Head of caudate nucleus (tissue), 42 donors: ENCODE results near the gene SERP1.
A peak's percentile ranks its signal among the peaks of the same experiment; 100 is the strongest.

Experiments used
- DNase-seq, 42 donors: peaks; one replicate each; pipeline versions ENCODE4 v3.0.0 to v3.0.0-alpha.2; 2020 to 2021; ENCODE audit warnings: mixed read lengths in 7 of 42
- intact Hi-C: fragments of 100-400 bp; cut with DNase I; formaldehyde crosslinking; loops from one replicate; pipeline ENCODE4 v1.15.0; 2022

Gene SERP1

DNA sequence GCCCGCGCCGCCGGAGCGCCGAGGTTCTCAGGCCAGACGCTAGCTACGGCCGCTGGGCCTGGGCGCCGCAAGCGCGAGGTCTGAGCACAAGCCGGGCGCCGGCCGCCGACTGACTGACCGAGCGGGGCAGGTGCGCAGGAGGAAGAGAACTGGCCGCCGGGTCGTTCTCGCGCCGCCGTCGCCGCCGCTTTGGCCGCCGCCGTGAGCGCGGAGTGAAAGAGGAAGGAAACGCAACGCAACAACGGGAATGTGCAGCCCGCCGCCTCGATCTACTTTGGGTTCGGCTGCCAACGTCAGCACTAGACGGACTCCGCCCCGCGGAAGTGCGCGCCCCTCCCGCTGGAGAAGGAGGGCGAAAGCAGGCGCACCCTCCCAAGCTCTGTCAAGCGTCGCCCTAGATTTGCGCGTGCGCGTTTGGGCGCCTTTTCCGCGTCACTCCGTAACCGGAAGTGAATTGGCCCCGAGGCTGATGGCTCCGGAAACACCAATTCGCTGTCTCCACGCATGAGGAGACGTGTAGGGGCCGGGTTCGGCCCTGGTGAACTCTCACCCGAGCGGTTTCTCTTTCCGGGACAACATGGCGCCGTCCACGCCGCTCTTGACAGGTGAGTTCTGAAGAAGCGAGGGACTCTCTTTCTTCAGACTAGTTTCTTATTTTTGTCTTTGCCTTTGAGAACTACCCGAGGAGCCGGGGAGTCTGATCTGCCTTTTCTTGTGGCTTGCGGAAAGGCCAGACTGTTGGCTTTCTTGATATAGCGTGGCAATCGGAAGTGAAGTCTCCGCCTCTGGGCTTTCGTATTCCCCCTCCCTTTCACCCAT lies at the start of gene SERP1, which contains the start of gene EIF2A:
Gene SERP1 (minus strand): TSS at position 271 of the 819 bp plus-strand sequence. CDS start 361 bp downstream, outside the sequence.
Gene EIF2A (plus strand): TSS at position 562 of the 819 bp plus-strand sequence. CDS start 16 bp downstream, at position 578.
- DNase-seq = peak; percentile 97 to 100 (median 99)
- intact Hi-C loops = loop anchor here (1.0 to 5.0 kb wide), 3 partner anchors 57 to 216 kb away; partner anchors contain the start of genes SELENOT, SIAH2 and TSC22D2

DNA sequence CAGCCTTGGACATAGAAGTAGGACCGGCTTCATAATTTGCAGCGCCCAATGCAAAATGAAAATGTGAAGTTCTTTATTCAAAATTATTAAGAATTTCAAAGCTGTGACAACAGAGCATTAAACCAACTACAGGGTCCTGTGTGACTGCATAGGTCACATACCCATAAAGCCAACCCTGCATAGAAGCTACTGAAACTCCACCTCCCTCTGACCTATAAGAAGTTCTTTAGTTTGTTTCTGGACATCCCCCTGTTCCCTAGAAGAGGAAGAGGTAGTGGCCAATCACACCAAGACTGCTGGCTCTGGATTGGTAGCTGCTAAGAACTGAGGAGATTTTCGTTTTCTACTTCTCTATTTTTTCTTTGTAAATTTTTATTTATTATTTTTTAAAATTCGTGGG lies 47.9 kb upstream of the SERP1 start:
- intact Hi-C loops = no loop called here
- no peak for DNase-seq

DNA sequence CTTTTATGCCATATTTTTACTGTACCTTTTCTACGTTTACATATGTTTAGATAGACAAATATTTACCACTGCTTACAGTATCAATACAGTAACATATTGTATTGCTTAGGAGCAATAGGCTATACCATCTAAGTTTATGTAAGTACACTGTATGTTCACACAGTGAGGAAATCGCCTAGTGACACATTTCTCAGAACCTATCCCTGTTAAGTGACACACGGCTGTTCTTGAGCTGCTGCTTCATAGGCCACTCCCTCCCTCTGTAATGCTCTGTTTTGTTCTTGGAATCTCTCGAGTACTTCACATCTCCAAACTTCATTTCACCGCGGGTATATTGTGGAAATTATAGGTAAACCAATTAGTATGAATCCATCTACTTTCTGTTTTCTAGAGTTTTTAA lies 43.5 kb upstream of the SERP1 start:
- DNase-seq = no peak
- intact Hi-C loops = no loop called here

DNA sequence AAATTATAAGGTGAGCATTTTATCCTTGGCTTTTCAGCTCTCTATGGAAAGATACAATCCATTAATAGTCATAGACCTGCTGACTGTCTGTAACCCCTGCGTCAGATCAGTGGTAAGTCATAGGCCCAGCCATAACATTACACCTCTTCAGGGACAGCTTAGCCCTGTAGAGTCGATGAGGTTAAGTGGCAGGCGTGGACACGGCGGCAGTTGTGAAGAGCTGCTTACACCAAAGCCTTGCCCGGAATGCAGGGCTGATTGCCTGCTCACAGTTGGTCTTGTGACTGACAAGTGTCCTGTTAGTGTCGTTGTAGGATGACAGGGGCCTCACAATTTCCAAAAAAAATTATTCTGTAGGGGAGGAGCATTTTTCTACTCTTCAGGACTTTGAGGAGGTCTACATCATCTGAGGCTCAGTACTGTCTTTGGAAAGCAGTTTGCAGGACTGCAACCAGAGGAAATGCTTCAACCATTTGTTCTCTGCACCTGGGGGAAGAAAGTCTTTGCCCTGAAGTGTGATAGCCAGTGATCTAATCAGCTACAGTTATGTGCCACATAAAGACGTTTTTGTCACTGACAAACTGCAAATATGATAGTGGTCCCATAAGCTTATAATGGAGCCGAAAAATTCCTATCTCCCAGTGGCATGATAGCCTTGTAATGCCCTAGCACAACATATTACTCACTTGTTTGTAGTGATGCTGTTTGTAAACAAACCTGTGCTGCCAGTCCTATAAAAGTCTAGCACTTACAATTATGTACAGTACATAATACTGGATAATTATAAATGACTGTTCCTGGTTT lies 41.9 kb upstream of the SERP1 start:
- no peak for DNase-seq
- intact Hi-C loops = no loop called here

DNA sequence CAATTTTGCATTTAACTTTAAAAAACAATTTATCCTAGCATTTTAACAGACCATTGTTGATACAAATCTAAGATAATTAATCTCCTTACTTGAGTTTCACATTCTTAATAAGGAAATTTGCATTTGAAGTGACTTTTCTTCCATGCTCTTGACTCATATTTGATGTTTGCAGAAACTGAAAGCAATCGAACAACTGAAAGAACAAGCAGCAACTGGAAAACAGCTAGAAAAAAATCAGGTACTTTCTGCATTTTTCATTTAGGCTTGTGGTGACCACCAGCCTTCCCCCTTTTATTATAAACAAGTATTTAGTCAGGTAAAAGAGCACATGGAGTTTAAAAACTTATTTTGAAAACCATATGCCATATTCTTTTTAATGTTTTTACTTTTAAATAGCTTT lies 36.7 kb upstream of the SERP1 start:
- intact Hi-C loops = no loop called here
- no peak for DNase-seq

DNA sequence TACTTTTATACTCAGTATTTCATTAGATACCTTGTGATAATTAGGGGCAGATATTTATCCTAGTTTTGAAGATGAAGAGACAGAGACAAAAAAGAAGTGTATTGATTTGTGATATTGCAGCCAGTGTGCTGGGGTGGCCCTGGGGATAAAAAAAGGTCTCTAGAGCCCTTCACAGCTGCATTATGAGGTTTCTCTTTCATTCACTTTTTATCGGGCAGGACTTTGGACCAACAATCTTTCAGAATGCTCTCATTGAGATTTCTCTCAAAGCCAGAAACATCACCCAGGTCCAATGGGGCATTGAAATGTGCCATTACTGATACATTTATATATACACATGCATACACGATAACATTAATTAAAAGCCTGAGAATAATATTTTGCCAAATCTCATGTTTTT lies 36.3 kb upstream of the SERP1 start:
- DNase-seq = no peak
- intact Hi-C loops = no loop called here

DNA sequence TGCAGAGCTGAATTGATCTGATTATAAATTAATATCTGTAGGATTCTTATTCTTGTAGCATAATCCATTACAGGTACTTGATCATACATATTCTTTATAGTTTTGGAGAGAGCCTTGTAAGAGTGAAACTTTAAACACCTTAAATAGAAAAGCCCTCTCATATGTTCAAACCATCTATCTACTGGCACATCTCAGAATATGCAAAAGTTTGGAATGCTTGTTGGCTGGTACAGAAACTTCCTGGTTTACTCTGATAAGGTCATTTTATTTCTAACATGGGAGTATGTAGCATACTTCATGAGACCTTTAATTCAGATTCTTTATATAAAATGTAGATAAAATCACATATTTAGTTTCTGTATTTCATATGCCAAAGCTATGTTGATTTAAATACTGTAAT lies 34.9 kb upstream of the SERP1 start:
- intact Hi-C loops = no loop called here
- DNase-seq = no peak

DNA sequence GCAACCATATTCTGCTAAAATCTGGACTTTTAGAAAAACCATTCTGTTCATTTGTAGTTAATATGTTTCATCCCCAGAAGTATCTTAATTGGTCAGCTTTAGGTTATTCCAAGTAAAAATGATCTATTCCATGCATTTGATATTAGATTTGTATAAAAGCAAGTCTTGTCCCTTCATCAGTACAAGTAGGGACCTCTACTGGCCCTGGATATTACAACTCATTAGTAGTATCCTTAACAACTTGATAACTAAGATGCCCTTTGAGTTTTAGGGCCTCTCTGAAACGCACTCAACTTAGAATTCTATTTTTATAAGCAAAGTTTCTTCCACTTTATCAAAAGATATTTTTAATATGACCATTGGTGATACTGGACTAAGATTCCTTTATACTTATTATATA lies 31.6 kb upstream of the SERP1 start:
- intact Hi-C loops = no loop called here
- no peak for DNase-seq

DNA sequence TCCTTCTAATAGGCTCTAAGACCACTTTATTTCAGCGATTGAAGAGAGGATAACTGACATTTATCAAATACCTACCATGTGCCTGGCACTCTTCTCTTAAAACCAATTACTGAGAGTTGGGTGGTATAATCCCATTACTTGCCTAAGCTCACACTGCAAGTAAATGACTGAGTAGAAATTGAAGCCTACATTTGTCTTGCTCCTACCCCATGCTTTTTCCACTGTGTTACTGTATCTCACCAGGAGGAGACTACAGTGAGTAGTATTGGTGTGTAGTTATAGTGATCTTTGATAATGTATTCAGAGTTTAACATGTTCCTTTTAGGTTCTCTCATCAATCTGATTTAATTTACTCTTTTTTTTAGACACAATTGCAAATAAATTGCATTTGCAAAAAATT lies 21.0 kb upstream of the SERP1 start:
- no peak for DNase-seq
- intact Hi-C loops = no loop called here

DNA sequence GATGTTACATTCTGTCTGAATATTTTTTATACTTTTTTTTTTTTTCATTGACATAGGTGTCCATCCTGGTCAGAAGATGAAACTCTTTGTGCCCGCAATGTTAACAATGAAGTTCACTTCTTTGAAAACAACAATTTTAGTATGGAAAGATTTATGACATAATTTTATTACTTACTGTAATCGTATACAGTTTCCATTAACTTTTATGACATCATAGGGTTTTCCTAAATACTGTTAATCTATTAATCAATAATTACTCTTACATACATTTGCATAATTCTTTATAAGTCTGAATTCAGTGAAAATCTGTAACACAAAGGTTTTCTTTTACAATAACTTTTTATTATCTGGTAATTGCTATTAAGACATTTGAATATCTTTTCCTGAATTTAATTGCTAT lies 17.9 kb upstream of the SERP1 start:
- intact Hi-C loops = no loop called here
- DNase-seq = no peak

DNA sequence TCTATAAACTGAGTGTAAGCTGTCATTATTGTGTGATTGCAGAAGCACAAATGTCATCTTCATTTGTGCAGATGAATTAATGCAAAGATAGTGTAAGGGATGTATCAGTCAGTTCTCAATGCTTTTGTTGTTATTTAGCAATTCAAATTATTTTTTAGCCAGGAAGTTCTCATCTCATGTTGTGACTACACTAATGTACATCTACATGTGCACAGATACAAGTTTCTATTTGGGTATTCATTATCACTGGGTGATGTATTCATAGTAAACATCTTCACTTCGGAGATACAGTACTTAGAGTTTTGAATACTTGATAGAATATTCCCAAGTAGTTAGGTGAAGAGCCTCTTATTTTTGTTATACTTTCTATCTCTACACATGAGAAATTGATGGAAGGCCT lies 11.4 kb upstream of the SERP1 start:
- intact Hi-C loops = no loop called here
- no peak for DNase-seq

DNA sequence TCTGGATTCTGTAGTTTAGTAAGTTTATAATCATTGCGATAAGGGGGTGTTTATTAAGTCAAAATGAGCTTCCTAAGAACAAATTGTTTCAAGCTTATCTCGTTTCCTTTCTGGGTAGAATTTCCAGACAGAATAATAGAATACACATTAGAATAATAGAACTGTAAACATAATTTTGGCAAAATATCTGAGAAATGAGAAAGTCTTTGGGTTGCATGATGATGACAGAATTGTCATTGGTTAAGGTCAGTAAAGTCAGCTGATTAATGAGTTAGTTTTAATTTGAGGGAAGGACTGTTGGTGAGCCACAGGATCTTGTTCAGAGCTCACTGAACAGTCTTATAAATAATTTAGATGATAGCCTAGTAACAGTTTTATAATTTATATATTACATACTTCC lies 10.5 kb upstream of the SERP1 start:
- DNase-seq = no peak
- intact Hi-C loops = no loop called here

DNA sequence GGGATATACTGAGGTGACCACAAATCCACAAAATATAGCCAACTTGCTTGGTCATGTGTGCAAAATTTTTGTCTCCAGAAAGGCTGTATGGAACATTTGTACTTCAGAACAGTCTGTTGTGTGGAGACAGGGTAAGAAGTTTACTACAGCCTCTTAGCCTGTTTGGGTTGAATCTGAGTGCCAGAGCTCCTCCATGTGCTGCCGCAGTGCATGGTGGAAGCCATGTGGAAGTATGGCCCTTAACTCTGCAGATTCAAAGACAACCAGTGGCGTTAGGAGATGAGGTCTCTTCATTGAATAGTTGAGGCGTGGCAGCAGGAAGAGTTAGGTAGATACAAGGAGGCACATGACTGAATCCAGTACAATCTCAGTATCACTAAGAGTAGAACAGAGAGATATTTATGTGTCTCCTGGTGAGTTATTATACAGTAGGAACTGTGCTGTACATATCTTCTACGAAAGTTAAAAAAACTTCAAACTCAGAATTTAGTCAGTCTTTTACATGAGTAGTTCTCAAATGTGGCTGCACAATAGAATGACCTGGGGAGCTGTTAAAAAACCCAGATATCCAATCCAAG lies 9.7 kb upstream of the SERP1 start:
- no peak for DNase-seq
- intact Hi-C loops = no loop called here

DNA sequence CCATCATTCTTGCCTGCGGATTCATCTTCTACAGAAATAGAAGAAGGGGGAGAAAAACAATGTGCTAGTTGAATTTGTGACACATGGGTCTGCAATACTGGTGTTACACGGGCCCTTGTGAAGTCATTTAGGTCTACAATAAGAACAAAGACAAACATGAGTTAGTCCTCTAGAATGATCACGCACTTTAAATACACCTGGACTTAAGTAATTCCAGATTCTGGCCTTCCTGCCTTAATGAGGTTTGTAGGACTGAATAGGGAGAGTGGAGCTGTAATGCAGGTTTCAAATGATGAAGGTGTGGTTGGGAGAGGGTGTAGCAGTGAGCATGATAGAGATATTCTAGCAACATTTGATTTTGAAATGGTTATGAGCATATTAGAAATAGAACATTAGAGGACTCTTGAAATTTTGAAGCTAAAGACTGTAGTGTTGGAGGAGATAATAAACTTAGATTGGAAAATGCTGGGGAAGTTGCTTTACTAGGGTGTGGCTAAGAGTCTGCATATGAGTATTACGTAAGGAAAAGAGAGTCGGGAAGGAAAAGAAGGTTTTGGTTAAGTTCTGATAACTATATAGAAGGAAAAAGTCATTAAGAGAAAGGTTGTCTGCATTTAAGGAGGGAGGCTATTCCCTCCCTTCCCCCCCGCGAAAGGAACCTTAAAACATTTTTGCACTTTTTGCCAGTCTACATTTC lies 897 bp upstream of the SERP1 start:
- DNase-seq = no peak
- intact Hi-C loops = loop anchor here (2.0 to 5.0 kb wide), 2 partner anchors 140 to 216 kb away; partner anchors contain the start of genes SIAH2 and TSC22D2

DNA sequence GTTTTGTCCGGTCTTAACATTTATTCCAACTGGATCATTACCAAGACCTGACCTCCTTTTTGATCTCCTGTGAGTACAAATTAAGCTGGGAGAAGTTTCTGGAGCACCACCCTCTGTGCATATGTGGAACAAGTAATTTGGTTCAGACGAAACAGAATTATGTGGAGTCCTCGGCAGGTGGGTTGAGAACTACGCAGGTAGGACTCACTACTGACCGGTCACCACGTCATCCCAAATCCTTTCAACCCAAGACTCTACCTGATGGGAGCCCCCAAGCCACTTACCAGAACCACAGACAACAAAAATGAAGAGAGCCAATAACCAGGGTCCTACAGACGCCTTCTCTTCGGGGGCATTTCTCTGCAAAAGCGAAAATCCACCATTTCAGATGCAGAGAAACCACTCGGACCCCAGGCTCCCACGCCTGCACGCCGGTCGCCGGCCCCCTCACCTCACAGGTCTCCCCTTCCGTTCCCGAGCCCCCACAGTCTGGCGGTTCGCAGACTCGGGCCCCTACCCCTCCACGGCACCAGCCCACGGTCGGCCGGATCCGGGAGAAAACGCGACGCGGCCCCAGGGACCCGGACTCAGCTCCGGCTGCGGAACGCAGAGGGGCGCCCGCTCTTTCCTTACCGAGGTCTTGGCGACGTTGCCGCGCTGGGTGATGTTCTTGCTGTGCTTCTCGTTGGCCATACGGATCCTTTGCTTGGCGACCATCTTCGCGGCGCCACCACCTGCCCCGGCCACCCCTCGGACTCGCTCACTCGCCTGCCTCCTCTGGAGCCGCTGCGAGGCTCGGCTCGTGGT lies 674 bp downstream of the SERP1 start:
- intact Hi-C loops = loop anchor here (1.0 to 5.0 kb wide), 3 partner anchors 58 to 217 kb away; partner anchors contain the start of genes SELENOT, SIAH2 and TSC22D2
- peak in 38 of 42 donors; percentile 19 to 76 (median 50) for DNase-seq

DNA sequence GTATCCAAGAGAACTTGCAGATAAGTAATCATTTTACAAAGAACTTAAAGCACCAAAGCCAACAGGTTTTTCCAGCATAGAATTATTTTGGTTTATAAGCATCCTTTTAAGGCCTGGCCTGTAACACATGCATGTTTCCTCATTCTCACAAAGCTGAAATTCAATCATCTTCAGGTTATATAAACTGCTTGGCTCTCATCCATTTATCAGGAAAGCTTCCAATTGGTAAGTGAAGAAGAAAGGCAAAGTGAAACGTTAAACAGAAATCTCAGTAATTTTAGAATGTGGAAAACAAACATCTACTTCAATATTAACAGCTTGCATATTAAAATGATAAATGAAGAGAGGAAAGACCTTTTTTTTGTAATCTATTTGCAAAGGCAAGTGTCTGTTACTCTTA lies 1.6 kb downstream of the SERP1 start:
- DNase-seq = no peak
- intact Hi-C loops = loop anchor here (5.0 kb wide), 1 partner anchor 137 kb away; the partner anchor contains the start of gene TSC22D2

DNA sequence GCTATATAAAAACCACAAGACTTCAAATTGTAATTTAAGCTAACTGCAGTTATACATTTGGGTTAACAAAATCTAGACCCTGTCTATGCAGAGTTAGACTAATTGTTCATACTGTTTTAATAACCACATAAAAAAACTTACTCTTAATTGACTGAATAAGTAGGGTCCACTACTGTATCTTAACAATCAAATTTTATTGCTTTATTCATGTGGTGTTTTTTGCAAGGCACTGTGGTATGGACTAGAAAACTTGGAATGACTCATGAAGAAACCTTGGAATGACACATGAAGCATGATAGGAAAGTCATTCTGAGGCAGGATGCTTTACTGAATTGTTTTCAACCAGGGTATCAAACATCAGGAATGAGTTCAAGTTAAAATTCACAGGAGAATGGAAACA lies 2.3 kb downstream of the SERP1 start:
- intact Hi-C loops = no loop called here
- DNase-seq = no peak

DNA sequence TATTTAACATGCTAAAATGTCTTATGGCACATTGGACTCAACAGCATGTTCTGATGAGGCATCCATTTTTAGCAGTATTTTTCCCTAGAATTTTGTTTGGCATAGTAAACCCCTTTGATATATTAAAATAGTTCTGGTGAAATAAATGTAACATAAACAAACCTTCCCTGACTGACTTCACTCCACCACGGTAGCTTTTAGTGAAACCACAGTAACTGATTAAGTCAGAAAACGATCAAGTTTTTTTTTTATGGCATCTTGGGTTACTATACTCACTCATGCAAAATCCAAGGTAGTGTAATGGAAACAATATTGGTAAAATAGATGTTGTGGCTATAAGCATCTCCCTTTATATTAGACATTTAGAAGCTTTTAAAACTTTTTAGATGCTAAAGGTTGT lies 2.8 kb downstream of the SERP1 start:
- no peak for DNase-seq
- intact Hi-C loops = no loop called here
